ENCODE measurements around the gene CXorf65.

CXorf65 gene

DNA sequence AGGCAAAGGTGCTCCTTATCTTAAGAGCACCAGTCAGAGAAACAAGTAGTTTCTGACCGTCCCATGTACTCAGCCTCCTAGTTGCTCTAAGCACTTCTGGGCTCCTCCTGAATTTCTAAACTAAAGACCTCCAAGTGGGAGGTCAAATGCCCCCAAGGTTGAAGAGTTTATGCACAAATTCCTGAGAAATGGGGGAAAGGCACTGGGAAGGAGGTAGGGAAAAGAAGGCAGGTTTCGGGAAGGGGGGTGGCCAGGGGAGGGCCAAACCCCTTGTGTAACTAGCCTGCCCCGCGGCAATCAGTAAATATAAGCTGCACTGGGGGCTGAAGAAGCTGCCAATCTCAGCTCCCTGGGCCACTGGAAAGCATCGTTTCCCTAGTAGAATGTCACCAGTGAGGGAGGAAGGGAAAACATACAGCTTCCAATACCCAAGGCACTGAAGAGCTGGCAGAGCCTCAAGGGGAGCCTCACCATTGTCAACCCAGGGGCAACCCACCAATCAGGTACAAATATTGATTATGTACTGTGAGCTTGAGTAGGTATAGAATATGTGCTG, 7.5 kb downstream of the CXorf65 start:
- TF ChIP-seq, protein P1, sequence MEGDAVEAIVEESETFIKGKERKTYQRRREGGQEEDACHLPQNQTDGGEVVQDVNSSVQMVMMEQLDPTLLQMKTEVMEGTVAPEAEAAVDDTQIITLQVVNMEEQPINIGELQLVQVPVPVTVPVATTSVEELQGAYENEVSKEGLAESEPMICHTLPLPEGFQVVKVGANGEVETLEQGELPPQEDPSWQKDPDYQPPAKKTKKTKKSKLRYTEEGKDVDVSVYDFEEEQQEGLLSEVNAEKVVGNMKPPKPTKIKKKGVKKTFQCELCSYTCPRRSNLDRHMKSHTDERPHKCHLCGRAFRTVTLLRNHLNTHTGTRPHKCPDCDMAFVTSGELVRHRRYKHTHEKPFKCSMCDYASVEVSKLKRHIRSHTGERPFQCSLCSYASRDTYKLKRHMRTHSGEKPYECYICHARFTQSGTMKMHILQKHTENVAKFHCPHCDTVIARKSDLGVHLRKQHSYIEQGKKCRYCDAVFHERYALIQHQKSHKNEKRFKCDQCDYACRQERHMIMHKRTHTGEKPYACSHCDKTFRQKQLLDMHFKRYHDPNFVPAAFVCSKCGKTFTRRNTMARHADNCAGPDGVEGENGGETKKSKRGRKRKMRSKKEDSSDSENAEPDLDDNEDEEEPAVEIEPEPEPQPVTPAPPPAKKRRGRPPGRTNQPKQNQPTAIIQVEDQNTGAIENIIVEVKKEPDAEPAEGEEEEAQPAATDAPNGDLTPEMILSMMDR (IDR thresholded peaks at IDR 0.05; ENCODE audit: borderline replicate concordance, insufficient read depth, low read depth, low read length) = no peak
- H3K4me3 ChIP-seq (ENCODE audit: low read depth, low read length) = no peak overlapping the region

- TF ChIP-seq, protein P1 (IDR thresholded peaks at IDR 0.05; ENCODE audit: borderline replicate concordance, insufficient read depth, low read depth, low read length) = peak; percentile 55
- H3K4me3 ChIP-seq (ENCODE audit: low read depth, low read length) = no peak overlapping the region
Observed at GRCh38 chrX:71098302-71098701, 8.2 kb downstream of the CXorf65 start.

GRCh38 chrX:71096760-71097032, 9.8 kb downstream of the CXorf65 start:
- H3K4me3 ChIP-seq (ENCODE audit: low read depth, low read length) = peak overlapping the region; percentile 71
- TF ChIP-seq, protein P1 (IDR thresholded peaks at IDR 0.05; ENCODE audit: borderline replicate concordance, insufficient read depth, low read depth, low read length) = no peak

GRCh38 chrX:71095981-71096759, 10.4 kb downstream of the CXorf65 start:
- TF ChIP-seq, protein P1 (IDR thresholded peaks at IDR 0.05; ENCODE audit: borderline replicate concordance, insufficient read depth, low read depth, low read length) = no peak
- H3K4me3 ChIP-seq (ENCODE audit: low read depth, low read length) = peak overlapping the region; percentile 71

DNA sequence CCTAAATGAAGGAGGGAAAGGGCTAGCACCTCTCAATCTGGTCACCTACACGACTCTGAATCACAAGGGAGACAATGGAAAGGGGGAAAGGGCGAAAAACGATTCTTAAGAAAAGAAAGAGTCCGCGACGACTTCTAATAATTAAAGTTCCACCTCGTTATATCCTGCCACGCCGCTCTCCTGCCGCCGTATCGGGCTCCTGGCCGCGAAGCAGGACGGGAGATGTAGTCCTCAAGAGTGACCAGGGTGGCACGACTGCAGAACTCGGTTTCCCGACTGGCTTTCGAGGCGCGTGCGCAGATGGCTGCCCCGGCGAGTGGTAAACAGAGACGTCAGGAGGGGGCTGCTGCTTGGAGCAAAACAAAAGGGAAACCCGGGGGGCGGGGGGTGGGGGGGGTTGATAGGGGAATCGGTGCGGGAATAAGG, 11.0 kb downstream of the CXorf65 start, which contains the start of gene FOXO4:
FOXO4 (plus strand) TSS at position 297 of the 426 bp plus-strand sequence. CDS start 678 bp downstream, outside the sequence.
- H3K4me3 ChIP-seq (ENCODE audit: low read depth, low read length) = peak within 1 kb of the TSS; percentile 71
- TF ChIP-seq, protein P1 (IDR thresholded peaks at IDR 0.05; ENCODE audit: borderline replicate concordance, insufficient read depth, low read depth, low read length) = no peak

DNA sequence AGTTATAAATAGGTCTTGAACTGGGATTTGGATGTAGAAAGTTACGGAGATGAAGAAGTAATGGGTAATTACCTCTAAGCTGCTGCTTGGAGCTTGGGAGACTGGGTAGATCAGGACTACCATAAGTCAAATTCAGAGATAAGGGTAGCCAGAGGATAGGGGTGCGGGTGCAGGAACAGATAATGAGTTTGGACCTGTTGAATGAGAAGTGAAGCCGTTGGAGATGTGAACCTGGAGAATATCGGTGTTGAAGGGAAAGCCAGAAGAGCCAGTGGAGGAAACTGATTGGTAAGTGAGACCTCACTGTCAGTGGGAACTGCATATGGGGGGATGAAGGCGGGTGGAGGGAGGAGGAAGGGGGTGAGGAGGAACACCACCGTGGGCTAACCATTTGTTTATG, 11.5 kb downstream of the CXorf65 start:
- TF ChIP-seq, protein P1 (IDR thresholded peaks at IDR 0.05; ENCODE audit: borderline replicate concordance, insufficient read depth, low read depth, low read length) = no peak
- H3K4me3 ChIP-seq (ENCODE audit: low read depth, low read length) = peak overlapping the region; percentile 39

DNA sequence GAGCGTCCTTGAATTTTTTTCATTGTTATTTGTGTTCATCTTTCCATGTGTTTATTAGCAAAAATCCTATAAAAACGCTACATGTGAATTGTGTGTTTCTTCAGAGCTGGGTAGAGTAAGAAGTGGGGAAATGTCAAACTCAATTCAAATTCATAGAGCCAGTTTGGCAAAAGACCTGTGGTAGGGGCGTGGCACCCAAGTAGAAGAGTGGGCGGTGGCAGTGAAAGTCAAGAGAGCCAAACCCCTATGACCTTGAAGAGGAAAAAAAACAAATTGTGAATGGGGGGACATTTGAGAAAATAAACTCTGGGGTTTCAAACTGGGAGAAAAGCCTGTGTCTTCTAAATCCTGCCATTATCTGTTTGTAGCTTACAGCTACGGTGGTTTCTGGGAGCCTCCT, 15.3 kb downstream of the CXorf65 start:
- H3K4me3 ChIP-seq (ENCODE audit: low read depth, low read length) = no peak overlapping the region
- TF ChIP-seq, protein P1 (IDR thresholded peaks at IDR 0.05; ENCODE audit: borderline replicate concordance, insufficient read depth, low read depth, low read length) = no peak

Data from GM12875 (cell line).